Measurements from ENCODE around the gene PIM3. TPM values are rescaled to one million over a fixed set of nuclear protein-coding genes. Genes with fewer than 3 reads are reported as not detected.
A peak's percentile ranks its signal among the peaks of the same experiment; 100 is the strongest.

Gene PIM3
- polyA plus RNA-seq, 1 experiment, result 8.3 TPM

- CTCF ChIA-PET, result interaction anchor here (1.8 kb wide), 1 partner anchor 68 kb away, joined by 8 read pairs; no protein-coding TSS in a partner anchor
- Histone ChIP-seq H3K36me3 (ENCODE audit: control insufficient read depth, insufficient read depth, low read length) (peaks cover 27% of the 10 kb centered on the region), H3K27me3 (ENCODE audit: control insufficient read depth, insufficient read depth, low read length) (no peaks in the 10 kb centered on the region), H3K4me3 (ENCODE audit: low read depth, low read length) (peak overlapping the region; percentile 90)
- DNase-seq (ENCODE audit: low read depth), result peak; percentile 60
- TF ChIP-seq CTCF (IDR thresholded peaks at IDR 0.05; ENCODE audit: insufficient read depth, low read depth, low read length), result no peak
- POLR2A ChIA-PET, result interaction anchor here (0.5 to 1.0 kb wide), 2 partner anchors 26 to 136 kb away, joined by 3 read pairs; no protein-coding TSS in a partner anchor
Observed at GRCh38 chr22:49962012-49962750, 1.6 kb downstream of the PIM3 start.

- no peak for DNase-seq (ENCODE audit: low read depth)
- Histone ChIP-seq H3K4me3 (ENCODE audit: low read depth, low read length) (peak overlapping the region; percentile 90), H3K36me3 (ENCODE audit: control insufficient read depth, insufficient read depth, low read length) (peaks cover 27% of the 10 kb centered on the region), H3K27me3 (ENCODE audit: control insufficient read depth, insufficient read depth, low read length) (no peaks in the 10 kb centered on the region)
- ChIA-PET CTCF (interaction anchor here (1.8 kb wide), 1 partner anchor 67 kb away, joined by 8 read pairs; no protein-coding TSS in a partner anchor), POLR2A (interaction anchor here (0.5 to 1.0 kb wide), 2 partner anchors 27 to 136 kb away, joined by 3 read pairs; no protein-coding TSS in a partner anchor)
- TF ChIP-seq CTCF (IDR thresholded peaks at IDR 0.05; ENCODE audit: insufficient read depth, low read depth, low read length), result no peak
Observed at GRCh38 chr22:49962751-49963646, 2.4 kb downstream of the PIM3 start.

DNA sequence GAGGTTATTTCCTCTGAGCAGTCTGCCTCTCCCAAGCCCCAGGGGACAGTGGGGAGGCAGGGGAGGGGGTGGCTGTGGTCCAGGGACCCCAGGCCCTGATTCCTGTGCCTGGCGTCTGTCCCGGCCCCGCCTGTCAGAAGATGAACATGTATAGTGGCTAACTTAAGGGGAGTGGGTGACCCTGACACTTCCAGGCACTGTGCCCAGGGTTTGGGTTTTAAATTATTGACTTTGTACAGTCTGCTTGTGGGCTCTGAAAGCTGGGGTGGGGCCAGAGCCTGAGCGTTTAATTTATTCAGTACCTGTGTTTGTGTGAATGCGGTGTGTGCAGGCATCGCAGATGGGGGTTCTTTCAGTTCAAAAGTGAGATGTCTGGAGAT is 3.1 kb downstream of the PIM3 start:
- no peak for DNase-seq (ENCODE audit: low read depth)
- no peak for TF ChIP-seq CTCF (IDR thresholded peaks at IDR 0.05; ENCODE audit: insufficient read depth, low read depth, low read length)
- ChIA-PET CTCF (no interaction called here), POLR2A (no interaction called here)
- H3K27me3 ChIP-seq (ENCODE audit: control insufficient read depth, insufficient read depth, low read length), result no peaks in the 10 kb centered on the region
- peaks cover 27% of the 10 kb centered on the region for H3K36me3 ChIP-seq (ENCODE audit: control insufficient read depth, insufficient read depth, low read length)
- no peak overlapping the region; the same call in 1 of the 2 replicates for H3K4me3 ChIP-seq (ENCODE audit: low read depth, low read length)

GRCh38 chr22:49964136-49965090 is 3.8 kb downstream of the PIM3 start:
- Histone ChIP-seq H3K4me3 (ENCODE audit: low read depth, low read length) (no peak overlapping the region), H3K27me3 (ENCODE audit: control insufficient read depth, insufficient read depth, low read length) (no peaks in the 10 kb centered on the region), H3K36me3 (ENCODE audit: control insufficient read depth, insufficient read depth, low read length) (peaks cover 27% of the 10 kb centered on the region)
- no peak for DNase-seq (ENCODE audit: low read depth)
- ChIA-PET CTCF (no interaction called here), POLR2A (no interaction called here)
- TF ChIP-seq CTCF (IDR thresholded peaks at IDR 0.05; ENCODE audit: insufficient read depth, low read depth, low read length), result no peak
